ENCODE results near the gene SELENOK.

- no peak for TF ChIP-seq EZH2 (IDR thresholded peaks at IDR 0.05; ENCODE audit: borderline replicate concordance, insufficient read depth, low read length, poor library complexity, severe bottlenecking)
- peak; percentile 31 for TF ChIP-seq CTCF (IDR thresholded peaks at IDR 0.05; ENCODE audit: poor library complexity, severe bottlenecking)
- TF ChIP-seq TAF1 (IDR thresholded peaks at IDR 0.05; ENCODE audit: low read depth): no peak
Measured at GRCh38 chr3:53845103-53845880, 46.4 kb downstream of the SELENOK start.
